ENCODE data around the gene SHD.

The SHD gene

DNA sequence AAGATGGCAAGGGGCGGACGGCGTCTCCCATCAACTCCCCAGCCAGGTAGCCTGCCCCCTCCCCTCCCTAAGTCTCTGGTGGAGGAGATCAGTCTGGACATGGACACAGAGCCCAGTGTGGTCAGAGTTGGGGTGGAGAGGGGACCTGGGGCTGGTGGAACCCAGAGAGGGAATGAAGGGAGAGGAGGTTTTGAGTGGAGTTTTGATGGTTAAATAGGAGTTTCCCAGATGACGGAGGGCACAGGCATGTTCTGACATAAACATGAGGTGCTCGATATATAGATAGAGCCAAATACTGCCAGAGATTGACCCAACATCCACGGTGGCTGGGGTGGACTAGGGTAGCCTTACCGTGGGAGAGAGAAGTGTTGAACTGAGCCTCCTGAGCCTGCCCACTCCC lies 39.4 kb downstream of the SHD start:
- H3K4me3 ChIP-seq (ENCODE audit: low read depth, low read length): no peak overlapping the region
- TF ChIP-seq, protein P1, sequence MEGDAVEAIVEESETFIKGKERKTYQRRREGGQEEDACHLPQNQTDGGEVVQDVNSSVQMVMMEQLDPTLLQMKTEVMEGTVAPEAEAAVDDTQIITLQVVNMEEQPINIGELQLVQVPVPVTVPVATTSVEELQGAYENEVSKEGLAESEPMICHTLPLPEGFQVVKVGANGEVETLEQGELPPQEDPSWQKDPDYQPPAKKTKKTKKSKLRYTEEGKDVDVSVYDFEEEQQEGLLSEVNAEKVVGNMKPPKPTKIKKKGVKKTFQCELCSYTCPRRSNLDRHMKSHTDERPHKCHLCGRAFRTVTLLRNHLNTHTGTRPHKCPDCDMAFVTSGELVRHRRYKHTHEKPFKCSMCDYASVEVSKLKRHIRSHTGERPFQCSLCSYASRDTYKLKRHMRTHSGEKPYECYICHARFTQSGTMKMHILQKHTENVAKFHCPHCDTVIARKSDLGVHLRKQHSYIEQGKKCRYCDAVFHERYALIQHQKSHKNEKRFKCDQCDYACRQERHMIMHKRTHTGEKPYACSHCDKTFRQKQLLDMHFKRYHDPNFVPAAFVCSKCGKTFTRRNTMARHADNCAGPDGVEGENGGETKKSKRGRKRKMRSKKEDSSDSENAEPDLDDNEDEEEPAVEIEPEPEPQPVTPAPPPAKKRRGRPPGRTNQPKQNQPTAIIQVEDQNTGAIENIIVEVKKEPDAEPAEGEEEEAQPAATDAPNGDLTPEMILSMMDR (IDR thresholded peaks at IDR 0.05; ENCODE audit: low read depth, low read length): no peak

- TF ChIP-seq, protein P1 (IDR thresholded peaks at IDR 0.05; ENCODE audit: low read depth, low read length): no peak
- no peak overlapping the region for H3K4me3 ChIP-seq (ENCODE audit: low read depth, low read length)
Measured at GRCh38 chr19:4319067-4319718, 40.1 kb downstream of the SHD start.

DNA sequence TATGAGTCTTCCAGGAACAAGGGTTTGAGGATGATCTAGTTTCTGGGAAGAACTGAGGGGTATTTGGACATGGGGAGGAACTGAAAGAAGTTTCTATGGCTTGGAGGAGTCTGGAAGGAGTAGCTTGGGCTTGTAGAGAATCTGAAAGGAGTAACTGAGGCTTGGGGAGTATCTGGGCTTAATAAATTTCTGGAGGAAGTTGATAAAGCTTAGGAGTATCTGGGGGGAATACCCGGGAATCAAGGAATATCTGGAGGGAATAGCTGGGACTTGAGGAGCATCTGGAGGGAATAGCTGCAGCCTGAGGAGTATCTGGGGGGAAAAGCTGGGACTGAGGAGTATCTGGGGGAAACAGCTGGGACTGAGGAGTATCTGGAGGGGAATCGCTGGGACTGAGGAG lies 41.4 kb downstream of the SHD start:
- TF ChIP-seq, protein P1 (IDR thresholded peaks at IDR 0.05; ENCODE audit: low read depth, low read length): no peak

DNA sequence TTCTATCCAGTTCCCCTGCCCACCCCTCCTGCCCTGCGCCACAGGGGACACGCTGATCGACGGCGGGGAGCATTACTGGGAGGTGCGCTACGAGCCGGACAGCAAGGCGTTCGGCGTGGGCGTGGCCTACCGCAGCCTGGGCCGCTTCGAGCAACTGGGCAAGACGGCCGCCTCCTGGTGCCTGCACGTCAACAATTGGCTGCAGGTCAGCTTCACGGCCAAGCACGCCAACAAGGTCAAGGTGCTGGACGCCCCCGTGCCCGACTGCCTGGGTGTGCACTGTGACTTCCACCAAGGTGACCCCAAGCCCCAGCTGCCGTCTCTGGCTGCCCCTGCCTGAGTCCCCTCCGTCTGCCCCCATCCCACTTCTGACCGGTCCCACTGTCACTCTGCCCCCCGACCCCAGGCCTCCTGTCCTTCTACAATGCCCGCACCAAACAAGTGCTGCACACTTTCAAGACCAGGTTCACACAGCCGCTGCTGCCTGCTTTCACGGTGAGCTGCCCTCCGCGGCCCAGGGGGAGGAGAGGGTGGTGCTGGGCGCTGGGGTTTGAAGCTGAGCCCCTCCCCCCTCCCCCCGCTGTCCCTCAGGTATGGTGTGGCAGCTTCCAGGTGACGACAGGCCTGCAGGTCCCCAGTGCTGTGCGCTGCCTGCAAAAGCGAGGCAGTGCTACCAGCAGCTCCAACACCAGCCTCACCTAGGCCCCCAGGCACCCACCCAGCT lies 44.0 kb downstream of the SHD start:
- no peak overlapping the region for H3K4me3 ChIP-seq (ENCODE audit: low read depth, low read length)
- TF ChIP-seq, protein P1 (IDR thresholded peaks at IDR 0.05; ENCODE audit: low read depth, low read length): no peak

More for the DNA sequence above, 41.4 kb downstream of the SHD start:
- no peak overlapping the region for H3K4me3 ChIP-seq (ENCODE audit: low read depth, low read length)

DNA sequence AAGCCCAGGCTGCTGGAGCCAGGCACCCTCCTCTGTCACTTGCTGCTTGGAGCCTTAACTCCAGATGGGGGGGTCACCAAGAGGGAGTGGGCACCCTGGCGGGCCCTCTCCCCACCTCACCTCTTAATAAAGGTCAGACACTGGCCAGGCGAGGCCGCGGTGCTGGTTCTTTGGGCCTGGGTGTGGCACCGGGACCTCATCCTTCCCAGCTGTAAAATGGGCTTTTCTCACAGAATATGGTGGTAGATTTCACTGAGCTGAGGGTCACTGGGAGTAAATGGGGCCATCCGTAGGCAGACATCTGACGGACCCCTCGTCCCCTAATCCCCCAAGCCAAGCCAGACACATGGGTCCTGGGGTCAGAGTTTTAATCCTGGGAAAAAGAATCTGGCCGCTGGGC lies 44.6 kb downstream of the SHD start:
- TF ChIP-seq, protein P1 (IDR thresholded peaks at IDR 0.05; ENCODE audit: low read depth, low read length): no peak

GRCh38 chr19:4324228-4324627 lies 45.2 kb downstream of the SHD start:
- TF ChIP-seq, protein P1 (IDR thresholded peaks at IDR 0.05; ENCODE audit: low read depth, low read length): no peak
- no peak overlapping the region for H3K4me3 ChIP-seq (ENCODE audit: low read depth, low read length)

More for the DNA sequence above, 44.6 kb downstream of the SHD start:
- H3K4me3 ChIP-seq (ENCODE audit: low read depth, low read length): no peak overlapping the region

DNA sequence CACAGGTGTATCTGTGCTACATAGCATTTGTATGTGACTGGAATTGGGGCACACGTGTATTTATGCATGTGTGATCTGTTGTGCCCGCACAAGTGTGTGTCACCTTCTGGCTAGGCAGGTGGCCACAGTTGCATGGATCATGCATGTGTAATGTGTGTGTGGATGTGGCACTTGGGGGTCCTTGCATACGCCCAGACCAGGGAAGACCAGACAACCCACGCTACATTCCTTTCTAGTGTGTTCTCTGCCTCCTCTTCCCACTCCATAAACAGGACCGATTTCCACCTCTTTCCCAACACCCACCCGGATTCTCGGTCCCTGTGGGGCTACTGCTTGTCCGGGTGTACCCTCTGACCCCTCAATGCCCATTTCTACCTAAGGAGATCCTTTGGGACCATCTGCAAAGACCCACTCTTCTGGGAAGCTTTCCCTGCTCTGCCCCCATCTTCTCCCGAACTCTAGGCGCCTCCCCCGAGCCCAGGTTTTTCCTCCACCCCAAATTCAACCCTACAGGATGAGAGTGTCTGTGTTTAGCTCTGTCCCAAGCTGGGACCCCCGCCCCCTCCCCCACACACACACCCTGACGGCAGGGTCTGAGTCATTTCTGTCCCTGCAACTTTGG lies 47.3 kb downstream of the SHD start:
- no peak overlapping the region for H3K4me3 ChIP-seq (ENCODE audit: low read depth, low read length)
- TF ChIP-seq, protein P1 (IDR thresholded peaks at IDR 0.05; ENCODE audit: low read depth, low read length): no peak
